HG03469 (cell line): ENCODE measurements around the gene MTMR3.
"Not testable (repeated sequence)": the region's sequence is repeated elsewhere in the genome, so short reads cannot be mapped to it uniquely, and the experiment has no call there.

ENCODE experiments used
- ATAC-seq: cut with Tn5 transposase; IDR thresholded peaks from one replicate; pipeline ENCODE4 v1.9.1; 2021; ENCODE audit warnings: mild to moderate bottlenecking, moderate library complexity, moderate number of reproducible peaks; ENCODE audit not compliant: unreplicated experiment

MTMR3 gene

GRCh38 chr22:30044881-30045493 lies 162.0 kb downstream of the MTMR3 start:
- no peak for ATAC-seq

- no peak for ATAC-seq
These were observed 162.5 kb downstream of the MTMR3 start for GRCh38 chr22:30045494-30045887.

GRCh38 chr22:30045901-30046715 lies 163.1 kb downstream of the MTMR3 start:
- ATAC-seq: no peak

GRCh38 chr22:30046716-30047363 lies 163.9 kb downstream of the MTMR3 start:
- ATAC-seq: no peak

- no peak for ATAC-seq
These were observed 164.4 kb downstream of the MTMR3 start for GRCh38 chr22:30047364-30047738.

GRCh38 chr22:30048681-30049080 lies 165.7 kb downstream of the MTMR3 start:
- ATAC-seq: no peak

GRCh38 chr22:30054067-30054763 lies 171.2 kb downstream of the MTMR3 start:
- ATAC-seq: no peak

GRCh38 chr22:30054764-30055069 lies 171.7 kb downstream of the MTMR3 start:
- ATAC-seq: no peak

- no peak for ATAC-seq
These were observed 173.0 kb downstream of the MTMR3 start for GRCh38 chr22:30056015-30056414.

- ATAC-seq: no peak
These were observed 174.4 kb downstream of the MTMR3 start for GRCh38 chr22:30057375-30057774.

GRCh38 chr22:30059346-30060020 lies 176.5 kb downstream of the MTMR3 start:
- ATAC-seq: not testable (repeated sequence)

GRCh38 chr22:30061094-30061493 lies 178.1 kb downstream of the MTMR3 start:
- not testable (repeated sequence) for ATAC-seq

GRCh38 chr22:30062259-30062658 lies 179.3 kb downstream of the MTMR3 start:
- ATAC-seq: no peak

- ATAC-seq: no peak
These were observed 180.0 kb downstream of the MTMR3 start for GRCh38 chr22:30062950-30063349.

GRCh38 chr22:30064172-30064571 lies 181.2 kb downstream of the MTMR3 start:
- ATAC-seq: no peak

GRCh38 chr22:30073743-30074142 lies 190.8 kb downstream of the MTMR3 start:
- no peak for ATAC-seq

- no peak for ATAC-seq
These were observed 191.2 kb downstream of the MTMR3 start for GRCh38 chr22:30074147-30074546.

GRCh38 chr22:30074994-30075393 lies 192.0 kb downstream of the MTMR3 start:
- no peak for ATAC-seq

GRCh38 chr22:30077279-30077880 lies 194.4 kb downstream of the MTMR3 start:
- no peak for ATAC-seq
